ENCODE measurements around the gene CDC73.

DNA sequence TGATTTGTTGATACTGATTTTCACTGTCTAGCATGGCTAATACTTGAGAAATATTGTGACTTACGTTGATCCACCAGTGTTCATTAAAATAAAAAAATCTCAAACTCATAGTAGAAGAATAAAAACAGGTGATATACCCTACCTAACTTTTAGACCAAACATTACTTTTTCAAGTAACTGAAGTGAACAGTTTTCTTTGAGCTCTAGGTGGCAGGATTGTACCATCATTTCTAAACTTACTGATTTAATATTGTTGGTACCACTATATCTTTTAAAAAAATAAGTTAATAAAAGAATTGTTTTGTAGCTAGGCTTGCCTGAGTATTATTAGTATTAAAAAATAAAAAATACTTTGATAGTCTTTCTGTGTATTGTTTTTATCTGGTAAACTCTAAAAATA is 21.5 kb downstream of the CDC73 start:
- TF ChIP-seq, protein P1, sequence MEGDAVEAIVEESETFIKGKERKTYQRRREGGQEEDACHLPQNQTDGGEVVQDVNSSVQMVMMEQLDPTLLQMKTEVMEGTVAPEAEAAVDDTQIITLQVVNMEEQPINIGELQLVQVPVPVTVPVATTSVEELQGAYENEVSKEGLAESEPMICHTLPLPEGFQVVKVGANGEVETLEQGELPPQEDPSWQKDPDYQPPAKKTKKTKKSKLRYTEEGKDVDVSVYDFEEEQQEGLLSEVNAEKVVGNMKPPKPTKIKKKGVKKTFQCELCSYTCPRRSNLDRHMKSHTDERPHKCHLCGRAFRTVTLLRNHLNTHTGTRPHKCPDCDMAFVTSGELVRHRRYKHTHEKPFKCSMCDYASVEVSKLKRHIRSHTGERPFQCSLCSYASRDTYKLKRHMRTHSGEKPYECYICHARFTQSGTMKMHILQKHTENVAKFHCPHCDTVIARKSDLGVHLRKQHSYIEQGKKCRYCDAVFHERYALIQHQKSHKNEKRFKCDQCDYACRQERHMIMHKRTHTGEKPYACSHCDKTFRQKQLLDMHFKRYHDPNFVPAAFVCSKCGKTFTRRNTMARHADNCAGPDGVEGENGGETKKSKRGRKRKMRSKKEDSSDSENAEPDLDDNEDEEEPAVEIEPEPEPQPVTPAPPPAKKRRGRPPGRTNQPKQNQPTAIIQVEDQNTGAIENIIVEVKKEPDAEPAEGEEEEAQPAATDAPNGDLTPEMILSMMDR (IDR thresholded peaks at IDR 0.05; ENCODE audit: low read depth, low read length, missing input control): peak; percentile 9
- TF ChIP-seq, protein P2, sequence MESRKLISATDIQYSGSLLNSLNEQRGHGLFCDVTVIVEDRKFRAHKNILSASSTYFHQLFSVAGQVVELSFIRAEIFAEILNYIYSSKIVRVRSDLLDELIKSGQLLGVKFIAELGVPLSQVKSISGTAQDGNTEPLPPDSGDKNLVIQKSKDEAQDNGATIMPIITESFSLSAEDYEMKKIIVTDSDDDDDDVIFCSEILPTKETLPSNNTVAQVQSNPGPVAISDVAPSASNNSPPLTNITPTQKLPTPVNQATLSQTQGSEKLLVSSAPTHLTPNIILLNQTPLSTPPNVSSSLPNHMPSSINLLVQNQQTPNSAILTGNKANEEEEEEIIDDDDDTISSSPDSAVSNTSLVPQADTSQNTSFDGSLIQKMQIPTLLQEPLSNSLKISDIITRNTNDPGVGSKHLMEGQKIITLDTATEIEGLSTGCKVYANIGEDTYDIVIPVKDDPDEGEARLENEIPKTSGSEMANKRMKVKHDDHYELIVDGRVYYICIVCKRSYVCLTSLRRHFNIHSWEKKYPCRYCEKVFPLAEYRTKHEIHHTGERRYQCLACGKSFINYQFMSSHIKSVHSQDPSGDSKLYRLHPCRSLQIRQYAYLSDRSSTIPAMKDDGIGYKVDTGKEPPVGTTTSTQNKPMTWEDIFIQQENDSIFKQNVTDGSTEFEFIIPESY (IDR thresholded peaks at IDR 0.05): no peak
- no peak for TF ChIP-seq SP1 (IDR thresholded peaks at IDR 0.05)
- TF ChIP-seq, protein P3, sequence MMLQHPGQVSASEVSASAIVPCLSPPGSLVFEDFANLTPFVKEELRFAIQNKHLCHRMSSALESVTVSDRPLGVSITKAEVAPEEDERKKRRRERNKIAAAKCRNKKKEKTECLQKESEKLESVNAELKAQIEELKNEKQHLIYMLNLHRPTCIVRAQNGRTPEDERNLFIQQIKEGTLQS (IDR thresholded peaks at IDR 0.05): no peak
- TF ChIP-seq, protein P4, sequence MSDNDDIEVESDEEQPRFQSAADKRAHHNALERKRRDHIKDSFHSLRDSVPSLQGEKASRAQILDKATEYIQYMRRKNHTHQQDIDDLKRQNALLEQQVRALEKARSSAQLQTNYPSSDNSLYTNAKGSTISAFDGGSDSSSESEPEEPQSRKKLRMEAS (IDR thresholded peaks at IDR 0.05): no peak
- no peak for TF ChIP-seq YY1 (IDR thresholded peaks at IDR 0.05)
- TF ChIP-seq JUND (IDR thresholded peaks at IDR 0.05): no peak
- TF ChIP-seq, protein P5, sequence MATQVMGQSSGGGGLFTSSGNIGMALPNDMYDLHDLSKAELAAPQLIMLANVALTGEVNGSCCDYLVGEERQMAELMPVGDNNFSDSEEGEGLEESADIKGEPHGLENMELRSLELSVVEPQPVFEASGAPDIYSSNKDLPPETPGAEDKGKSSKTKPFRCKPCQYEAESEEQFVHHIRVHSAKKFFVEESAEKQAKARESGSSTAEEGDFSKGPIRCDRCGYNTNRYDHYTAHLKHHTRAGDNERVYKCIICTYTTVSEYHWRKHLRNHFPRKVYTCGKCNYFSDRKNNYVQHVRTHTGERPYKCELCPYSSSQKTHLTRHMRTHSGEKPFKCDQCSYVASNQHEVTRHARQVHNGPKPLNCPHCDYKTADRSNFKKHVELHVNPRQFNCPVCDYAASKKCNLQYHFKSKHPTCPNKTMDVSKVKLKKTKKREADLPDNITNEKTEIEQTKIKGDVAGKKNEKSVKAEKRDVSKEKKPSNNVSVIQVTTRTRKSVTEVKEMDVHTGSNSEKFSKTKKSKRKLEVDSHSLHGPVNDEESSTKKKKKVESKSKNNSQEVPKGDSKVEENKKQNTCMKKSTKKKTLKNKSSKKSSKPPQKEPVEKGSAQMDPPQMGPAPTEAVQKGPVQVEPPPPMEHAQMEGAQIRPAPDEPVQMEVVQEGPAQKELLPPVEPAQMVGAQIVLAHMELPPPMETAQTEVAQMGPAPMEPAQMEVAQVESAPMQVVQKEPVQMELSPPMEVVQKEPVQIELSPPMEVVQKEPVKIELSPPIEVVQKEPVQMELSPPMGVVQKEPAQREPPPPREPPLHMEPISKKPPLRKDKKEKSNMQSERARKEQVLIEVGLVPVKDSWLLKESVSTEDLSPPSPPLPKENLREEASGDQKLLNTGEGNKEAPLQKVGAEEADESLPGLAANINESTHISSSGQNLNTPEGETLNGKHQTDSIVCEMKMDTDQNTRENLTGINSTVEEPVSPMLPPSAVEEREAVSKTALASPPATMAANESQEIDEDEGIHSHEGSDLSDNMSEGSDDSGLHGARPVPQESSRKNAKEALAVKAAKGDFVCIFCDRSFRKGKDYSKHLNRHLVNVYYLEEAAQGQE (IDR thresholded peaks at IDR 0.05): no peak
